B cell (primary cell): ENCODE measurements around the gene ELMO1. TPM values are rescaled to one million over a fixed set of nuclear protein-coding genes. Genes with fewer than 3 reads are reported as not detected.

ENCODE experiments used
- ATAC-seq: fragments of 200-7000 bp; cut with Tn5 transposase; one replicate; pipeline ENCODE4 v1.10.0; 2021; ENCODE audit warnings: low read depth, mild to moderate bottlenecking, moderate number of reproducible peaks, moderate library complexity
- CTCF ChIA-PET: fragments of 350-600 bp; sonication (Branson Sonifier 250); formaldehyde crosslinking; loops from one replicate; lab custom pipeline; 2021; ENCODE audit warnings: antibody characterized with exemption, inconsistent platforms; lab: Charles Lee
- POLR2A ChIA-PET: fragments of 350-600 bp; sonication (Branson Sonifier 250); formaldehyde crosslinking; loops from one replicate; lab custom pipeline; 2021; ENCODE audit warnings: antibody characterized with exemption; lab: Charles Lee
- DNase-seq: peaks from one replicate; pipeline ENCODE4 v3.0.0; 2013
- H2AFZ ChIP-seq: 2 replicates; pipeline ENCODE4 v1.6.1; 2012; ENCODE audit warnings: mild to moderate bottlenecking, low read depth, low read length; ENCODE audit not compliant: insufficient read depth, poor library complexity, severe bottlenecking
- H3K27ac ChIP-seq, 2 donors: 1 replicate in 1 of 2; 2 replicates in 1 of 2; pipeline ENCODE4 v1.5.1; 2012 to 2013; ENCODE audit warnings: low read length in 2 of 2, mild to moderate bottlenecking in 2 of 2, moderate library complexity in 1 of 2
- H3K27me3 ChIP-seq, 4 experiments: fragments of 200-600 bp in 1 of 4; sonication (generic) in 1 of 4; replicated peaks in 1 of 4; 1 replicate in 2 of 4; 2 replicates in 2 of 4; pipeline versions ENCODE4 v1.6.1 to v1.7.0; 2013 to 2016; ENCODE audit warnings: low read length in 3 of 4, mild to moderate bottlenecking in 2 of 4, mixed read lengths in 1 of 4, moderate library complexity in 1 of 4; ENCODE audit not compliant: insufficient read depth in 4 of 4, control insufficient read depth in 3 of 4; ENCODE audit errors: control extremely low read depth in 1 of 4
- H3K36me3 ChIP-seq, 2 experiments: replicated peaks in 1 of 2; 1 replicate in 1 of 2; 2 replicates in 1 of 2; pipeline versions ENCODE4 v1.6.1 to v1.7.1; 2013; ENCODE audit warnings: low read length in 1 of 2; ENCODE audit not compliant: insufficient read depth in 2 of 2, control insufficient read depth in 1 of 2; ENCODE audit errors: control extremely low read depth in 1 of 2, extremely low read depth in 1 of 2
- H3K4me1 ChIP-seq, 2 donors: fragments of 200-600 bp in 1 of 2; sonication (generic) in 1 of 2; 1 replicate in 1 of 2; 2 replicates in 1 of 2; pipeline versions ENCODE4 v1.5.1 to v1.6.1; 2013 to 2017; ENCODE audit warnings: low read length in 2 of 2; ENCODE audit not compliant: control insufficient read depth in 2 of 2, insufficient read depth in 2 of 2
- H3K4me2 ChIP-seq: replicated peaks from 2 replicates; pipeline ENCODE3; 2012; ENCODE audit warnings: mild to moderate bottlenecking, low read depth, low read length; ENCODE audit not compliant: poor library complexity, severe bottlenecking
- H3K4me3 ChIP-seq, 5 experiments: fragments of 200-600 bp in 1 of 5; sonication (generic) in 1 of 5; 1 replicate in 3 of 5; 2 replicates in 2 of 5; pipeline versions ENCODE4 v1.5.1 to v1.7.0; 2011 to 2016; ENCODE audit warnings: low read length in 4 of 5, mild to moderate bottlenecking in 4 of 5, low read depth in 2 of 5, control low read depth in 1 of 5, moderate library complexity in 1 of 5; ENCODE audit not compliant: insufficient read depth in 1 of 5; ENCODE audit errors: control extremely low read depth in 1 of 5, extremely low read depth in 1 of 5
- H3K79me2 ChIP-seq: fragments of 200-600 bp; sonication (generic); one replicate; pipeline ENCODE4 v1.6.0; 2016; ENCODE audit warnings: low read length; ENCODE audit not compliant: control insufficient read depth, insufficient read depth
- H3K9ac ChIP-seq: fragments of 200-600 bp; sonication (generic); 2 replicates; pipeline ENCODE4 v1.6.1; 2017; ENCODE audit warnings: mild to moderate bottlenecking, low read length, moderate library complexity
- H3K9me3 ChIP-seq, 3 donors: one replicate each; pipeline versions ENCODE4 v1.6.1 to v1.7.1; 2013; ENCODE audit warnings: low read length in 2 of 3; ENCODE audit not compliant: control insufficient read depth in 2 of 3, insufficient read depth in 1 of 3; ENCODE audit errors: control extremely low read depth in 1 of 3
- H4K20me1 ChIP-seq: 2 replicates; pipeline ENCODE4 v1.6.0; 2012; ENCODE audit warnings: mild to moderate bottlenecking, low read length; ENCODE audit not compliant: insufficient read depth, control insufficient read depth, poor library complexity, severe bottlenecking
- H3K27ac Mint-ChIP-seq: one replicate; pipeline ENCODE4 v1.8.0; 2021; ENCODE audit warnings: mixed read lengths
- H3K27me3 Mint-ChIP-seq: one replicate; pipeline ENCODE4 v1.8.0; 2021; ENCODE audit warnings: mixed read lengths
- H3K4me1 Mint-ChIP-seq: one replicate; pipeline ENCODE4 v1.8.0; 2021; ENCODE audit warnings: mixed read lengths
- H3K4me3 Mint-ChIP-seq: one replicate; pipeline ENCODE4 v1.8.0; 2021; ENCODE audit warnings: mixed read lengths
- H3K9me3 Mint-ChIP-seq: one replicate; pipeline ENCODE4 v1.8.0; 2022; ENCODE audit warnings: mixed read lengths; ENCODE audit not compliant: insufficient read depth
- EZH2 ChIP-seq: IDR thresholded peaks from 2 replicates; pipeline ENCODE4 v1.6.1; 2012; ENCODE audit warnings: borderline replicate concordance, low read depth, mild to moderate bottlenecking, moderate library complexity, low read length; ENCODE audit not compliant: insufficient read depth, poor library complexity, severe bottlenecking
- WGBS: methylation state at CpG from one replicate; pipeline ENCODE4 v1.1.5; 2013; ENCODE audit warnings: missing lambda C conversion rate; ENCODE audit not compliant: insufficient coverage; 5-methylcytosine and 5-hydroxymethylcytosine counted together
- intact Hi-C: fragments of 100-400 bp; cut with micrococcal nuclease; formaldehyde crosslinking; loops from one replicate; pipeline ENCODE4 v1.10.0; 2022
- polyA plus RNA-seq: library from polyadenylated mRNA; depleted of rRNA; stranded (reverse); fragments of >200 nt; gene quantifications from 2 replicates; pipeline ENCODE4 v1.2.3, GENCODE V29; 2012
- total RNA-seq, 2 donors: library from RNA; stranded (reverse); fragments of 120-200 nt in 1 of 2; gene quantifications; 1 replicate in 1 of 2; 2 replicates in 1 of 2; pipeline versions ENCODE4 v1.2.3 to v1.2.4, GENCODE V29; 2013 to 2022
- TF ChIP-seq, protein P1 (sequence below): fragments of 200-600 bp; IDR thresholded peaks from one replicate; pipeline ENCODE4 v1.8.0; 2022; ENCODE audit warnings: antibody characterized with exemption, mild to moderate bottlenecking

Gene ELMO1
- total and polyA plus RNA-seq, 2 donors (not counting 1 experiment from before 2014, with no cell fraction given), result 44.7 to 177 TPM

- no peaks in the 10 kb centered on the region for H3K79me2 ChIP-seq
- H3K4me3 ChIP-seq, result no peak overlapping the region
- Mint-ChIP-seq H3K4me1 (peaks cover 2% of the 10 kb centered on the region), H3K4me3 (no peak overlapping the region), H3K27me3 (no peaks in the 10 kb centered on the region), H3K27ac (no peak overlapping the region), H3K9me3 (no peaks in the 10 kb centered on the region)
- H3K36me3 ChIP-seq, result peaks cover 11 to 60% of the 10 kb centered on the region in 2 experiments
- no peak overlapping the region for H3K4me2 ChIP-seq
- no peaks in the 10 kb centered on the region for H3K4me1 ChIP-seq
- ChIA-PET CTCF (no interaction called here), POLR2A (no interaction called here)
- no peaks in the 10 kb centered on the region for H3K9me3 ChIP-seq
- no peak overlapping the region for H3K9ac ChIP-seq
- H3K27ac ChIP-seq, result no peak overlapping the region
- ATAC-seq (no peak), DNase-seq (no peak)
- no peaks in the 10 kb centered on the region for H3K27me3 ChIP-seq
- no peak overlapping the region for H2AFZ ChIP-seq
- intact Hi-C loops, result no loop called here
- H4K20me1 ChIP-seq, result peaks cover 8% of the 10 kb centered on the region
- 95% methylated on average over 2 of the region's 3 CpGs for WGBS
- no peak for TF ChIP-seq EZH2
- TF ChIP-seq, protein P1, sequence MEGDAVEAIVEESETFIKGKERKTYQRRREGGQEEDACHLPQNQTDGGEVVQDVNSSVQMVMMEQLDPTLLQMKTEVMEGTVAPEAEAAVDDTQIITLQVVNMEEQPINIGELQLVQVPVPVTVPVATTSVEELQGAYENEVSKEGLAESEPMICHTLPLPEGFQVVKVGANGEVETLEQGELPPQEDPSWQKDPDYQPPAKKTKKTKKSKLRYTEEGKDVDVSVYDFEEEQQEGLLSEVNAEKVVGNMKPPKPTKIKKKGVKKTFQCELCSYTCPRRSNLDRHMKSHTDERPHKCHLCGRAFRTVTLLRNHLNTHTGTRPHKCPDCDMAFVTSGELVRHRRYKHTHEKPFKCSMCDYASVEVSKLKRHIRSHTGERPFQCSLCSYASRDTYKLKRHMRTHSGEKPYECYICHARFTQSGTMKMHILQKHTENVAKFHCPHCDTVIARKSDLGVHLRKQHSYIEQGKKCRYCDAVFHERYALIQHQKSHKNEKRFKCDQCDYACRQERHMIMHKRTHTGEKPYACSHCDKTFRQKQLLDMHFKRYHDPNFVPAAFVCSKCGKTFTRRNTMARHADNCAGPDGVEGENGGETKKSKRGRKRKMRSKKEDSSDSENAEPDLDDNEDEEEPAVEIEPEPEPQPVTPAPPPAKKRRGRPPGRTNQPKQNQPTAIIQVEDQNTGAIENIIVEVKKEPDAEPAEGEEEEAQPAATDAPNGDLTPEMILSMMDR, result no peak
These were observed 437.3 kb downstream of the ELMO1 start for GRCh38 chr7:37011151-37011890.

GRCh38 chr7:37009125-37009675, 439.5 kb downstream of the ELMO1 start:
- DNase-seq (no peak), ATAC-seq (no peak)
- H3K27me3 Mint-ChIP-seq, result no peaks in the 10 kb centered on the region
- no peaks in the 10 kb centered on the region for H3K4me1 ChIP-seq
- no peaks in the 10 kb centered on the region for H3K27me3 ChIP-seq
- no peak overlapping the region for H3K4me3 ChIP-seq
- H3K9me3 ChIP-seq, result no peaks in the 10 kb centered on the region
- no peaks in the 10 kb centered on the region for H3K9me3 Mint-ChIP-seq
- POLR2A ChIA-PET, result no interaction called here
- H3K9ac ChIP-seq, result no peak overlapping the region
- H3K4me3 Mint-ChIP-seq, result no peak overlapping the region
- H3K36me3 ChIP-seq, result peaks cover 11 to 68% of the 10 kb centered on the region in 2 experiments
- H3K27ac Mint-ChIP-seq, result no peak overlapping the region
- no peak for TF ChIP-seq EZH2
- TF ChIP-seq, protein P1, result no peak
- CTCF ChIA-PET, result no interaction called here
- H3K79me2 ChIP-seq, result no peaks in the 10 kb centered on the region
- H3K27ac ChIP-seq, result no peak overlapping the region
- H2AFZ ChIP-seq, result no peak overlapping the region
- no peak overlapping the region for H3K4me2 ChIP-seq
- intact Hi-C loops, result no loop called here
- WGBS, result 93% methylated on average over 2 of the region's 4 CpGs
- no peaks in the 10 kb centered on the region for H3K4me1 Mint-ChIP-seq
- peaks cover 8% of the 10 kb centered on the region for H4K20me1 ChIP-seq
